GM10266 (cell line): ENCODE measurements around the gene MPST.

Experiments
- DNase-seq: peaks from one replicate; pipeline ENCODE4 v3.0.0; 2012; ENCODE audit errors: extremely low spot score
- CTCF ChIP-seq: IDR thresholded peaks from 2 replicates; pipeline ENCODE4 v1.5.1; 2012; ENCODE audit warnings: mild to moderate bottlenecking, low read depth; ENCODE audit not compliant: control insufficient read depth, insufficient read depth; ENCODE audit errors: missing control alignments

The MPST gene

GRCh38 chr22:37007651-37008050 lies 11.9 kb upstream of the MPST start:
- TF ChIP-seq CTCF: no peak
- no peak for DNase-seq

GRCh38 chr22:37008365-37008764 lies 11.2 kb upstream of the MPST start:
- TF ChIP-seq CTCF: no peak
- DNase-seq: no peak

GRCh38 chr22:37009490-37009889 lies 10.1 kb upstream of the MPST start:
- no peak for TF ChIP-seq CTCF
- DNase-seq: no peak

DNA sequence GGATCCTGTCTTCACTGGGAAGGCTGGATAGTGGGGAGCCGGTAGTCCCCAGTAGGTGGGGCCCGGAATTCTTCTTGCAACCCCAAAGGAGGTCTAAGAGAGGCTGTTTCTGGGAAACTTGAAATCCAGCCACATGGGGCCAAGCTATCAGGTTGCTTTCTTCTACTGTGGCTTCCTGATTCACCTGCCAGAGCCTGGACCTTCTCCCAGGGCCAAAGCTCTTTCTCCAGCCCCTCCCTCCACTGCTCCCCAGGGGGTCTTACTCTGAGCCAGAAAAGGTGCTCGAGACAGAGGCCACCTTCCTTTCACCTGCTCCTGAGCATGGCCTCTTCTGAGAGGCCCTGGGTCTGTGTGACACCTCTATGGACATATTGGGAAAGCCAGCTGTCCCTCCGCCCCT lies 9.4 kb upstream of the MPST start:
- no peak for DNase-seq
- TF ChIP-seq CTCF: no peak

GRCh38 chr22:37010976-37011375 lies 8.6 kb upstream of the MPST start:
- no peak for TF ChIP-seq CTCF
- DNase-seq: no peak

- no peak for DNase-seq
- no peak for TF ChIP-seq CTCF
These were observed 8.1 kb upstream of the MPST start for GRCh38 chr22:37011472-37011871.

DNA sequence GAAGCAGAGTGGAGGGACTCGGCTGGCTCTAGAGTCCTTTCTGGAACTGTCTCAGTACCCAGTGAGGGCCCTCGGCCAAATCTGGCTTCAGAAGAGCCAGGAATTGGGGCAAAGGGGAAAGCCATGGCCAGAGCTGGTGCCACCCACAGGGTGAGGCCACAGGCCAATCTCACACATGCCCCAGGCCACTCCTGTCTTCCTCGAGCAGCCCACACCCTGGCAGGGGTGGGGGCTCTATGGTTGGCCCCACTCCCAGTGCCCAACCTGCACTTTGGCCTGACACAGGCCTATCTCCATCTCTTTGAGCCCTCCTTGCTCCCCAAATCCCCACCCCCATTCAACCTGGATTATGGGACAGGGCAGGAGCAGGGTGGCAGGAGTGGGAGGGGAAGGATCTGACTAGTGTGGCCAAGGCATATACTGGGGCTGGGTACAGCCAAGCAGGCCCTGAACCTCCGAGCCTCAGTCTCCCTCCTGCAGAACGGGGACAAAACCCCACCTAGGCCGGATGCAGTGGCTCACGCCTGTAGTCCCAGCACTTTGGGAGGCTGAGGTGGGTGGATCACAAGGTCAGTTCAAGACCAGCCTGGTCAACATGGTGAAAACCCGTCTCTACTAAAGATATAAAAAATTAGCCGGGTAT lies 7.2 kb upstream of the MPST start:
- TF ChIP-seq CTCF: no peak
- no peak for DNase-seq
